H9 (cell line): ENCODE results near the gene ZNF283. TPM values are rescaled to one million over a fixed set of nuclear protein-coding genes. Genes with fewer than 3 reads are reported as not detected.

Source experiments
- DNase-seq: peaks from one replicate; pipeline ENCODE4 v3.0.0-alpha.2; 2017
- H2AFZ ChIP-seq: one replicate; pipeline ENCODE4 v1.6.1; 2013; ENCODE audit warnings: mild to moderate bottlenecking, low read length, control low read depth, moderate library complexity
- H2AK5ac ChIP-seq: 2 replicates; pipeline ENCODE4 v1.6.1; 2013; ENCODE audit warnings: low read length, control low read depth, mixed read lengths; ENCODE audit not compliant: insufficient read length
- H2BK120ac ChIP-seq: one replicate; pipeline ENCODE4 v1.6.1; 2013; ENCODE audit warnings: low read depth, mild to moderate bottlenecking, low read length, control low read depth, inconsistent platforms; ENCODE audit not compliant: poor library complexity, severe bottlenecking
- H2BK12ac ChIP-seq: 2 replicates; pipeline ENCODE4 v1.6.1; 2013; ENCODE audit warnings: low read length, control low read depth, mixed read lengths, low read depth; ENCODE audit not compliant: insufficient read length
- H2BK15ac ChIP-seq: 2 replicates; pipeline ENCODE4 v1.6.1; 2013; ENCODE audit warnings: low read depth, low read length, control low read depth
- H2BK20ac ChIP-seq: one replicate; pipeline ENCODE4 v1.6.1; 2013; ENCODE audit warnings: low read depth, mild to moderate bottlenecking, low read length, control low read depth, inconsistent platforms; ENCODE audit not compliant: poor library complexity, severe bottlenecking
- H2BK5ac ChIP-seq: 2 replicates; pipeline ENCODE4 v1.6.1; 2013; ENCODE audit warnings: low read length, control low read depth, mixed read lengths; ENCODE audit not compliant: insufficient read length
- H3K14ac ChIP-seq: 2 replicates; pipeline ENCODE4 v1.6.1; 2013; ENCODE audit warnings: low read length, control low read depth; ENCODE audit not compliant: insufficient read depth
- H3K18ac ChIP-seq: 2 replicates; pipeline ENCODE4 v1.6.1; 2013; ENCODE audit warnings: low read depth, mild to moderate bottlenecking, mixed read lengths, low read length, control low read depth; ENCODE audit not compliant: insufficient read length
- H3K23ac ChIP-seq: 2 replicates; pipeline ENCODE4 v1.6.1; 2013; ENCODE audit warnings: low read length, control low read depth, mixed read lengths, low read depth; ENCODE audit not compliant: insufficient read length
- H3K23me2 ChIP-seq: 2 replicates; pipeline ENCODE4 v1.6.1; 2013; ENCODE audit warnings: low read depth, mild to moderate bottlenecking, mixed read lengths, low read length, control low read depth; ENCODE audit not compliant: insufficient read length, poor library complexity, severe bottlenecking
- H3K27ac ChIP-seq: 2 replicates; pipeline ENCODE4 v1.5.1; 2013; ENCODE audit warnings: low read length, control low read depth, mixed read lengths, low read depth; ENCODE audit not compliant: insufficient read length
- H3K27me3 ChIP-seq: 2 replicates; pipeline ENCODE4 v1.6.1; 2013; ENCODE audit warnings: low read length, control low read depth, inconsistent platforms; ENCODE audit not compliant: insufficient read depth
- H3K4ac ChIP-seq: 2 replicates; pipeline ENCODE4 v1.6.1; 2013; ENCODE audit warnings: low read depth, mild to moderate bottlenecking, control low read depth, inconsistent platforms, low read length, moderate library complexity
- H3K4me1 ChIP-seq: 2 replicates; pipeline ENCODE4 v1.6.1; 2013; ENCODE audit warnings: low read length, control low read depth, inconsistent platforms; ENCODE audit not compliant: insufficient read depth
- H3K4me2 ChIP-seq: 2 replicates; pipeline ENCODE4 v1.6.1; 2013; ENCODE audit warnings: low read length, control low read depth, mixed read lengths; ENCODE audit not compliant: insufficient read length, insufficient read depth
- H3K56ac ChIP-seq: 2 replicates; pipeline ENCODE4 v1.6.1; 2013; ENCODE audit warnings: low read depth, mild to moderate bottlenecking, mixed read lengths, low read length, control low read depth; ENCODE audit not compliant: insufficient read length
- H3K79me1 ChIP-seq: 2 replicates; pipeline ENCODE4 v1.6.1; 2013; ENCODE audit warnings: low read depth, mild to moderate bottlenecking, moderate library complexity, low read length, control low read depth, inconsistent platforms; ENCODE audit not compliant: insufficient read depth, poor library complexity, severe bottlenecking
- H3K79me2 ChIP-seq: 2 replicates; pipeline ENCODE4 v1.6.1; 2013; ENCODE audit warnings: low read length, control low read depth, inconsistent platforms; ENCODE audit not compliant: insufficient read depth
- H3K9ac ChIP-seq: 2 replicates; pipeline ENCODE4 v1.6.1; 2013; ENCODE audit warnings: low read length, control low read depth, mixed read lengths; ENCODE audit not compliant: insufficient read length; ENCODE audit errors: extremely low read depth
- H3K9me3 ChIP-seq: one replicate; pipeline ENCODE4 v1.6.1; 2013; ENCODE audit warnings: low read depth, low read length, inconsistent platforms; ENCODE audit not compliant: control insufficient read depth
- H3T11ph ChIP-seq: one replicate; pipeline ENCODE4 v1.6.1; 2013; ENCODE audit warnings: mild to moderate bottlenecking, low read length, control low read depth, inconsistent platforms
- H4K20me1 ChIP-seq: one replicate; pipeline ENCODE4 v1.6.1; 2013; ENCODE audit not compliant: control insufficient read depth, insufficient read length, insufficient read depth
- H4K5ac ChIP-seq: 2 replicates; pipeline ENCODE4 v1.6.1; 2013; ENCODE audit warnings: low read depth, mild to moderate bottlenecking, mixed read lengths, low read length, control low read depth; ENCODE audit not compliant: insufficient read length
- H4K8ac ChIP-seq: replicated peaks from 2 replicates; pipeline ENCODE4 v1.6.1; 2013; ENCODE audit warnings: low read length, control low read depth, mixed read lengths, low read depth; ENCODE audit not compliant: insufficient read length
- H4K91ac ChIP-seq: 2 replicates; pipeline ENCODE4 v1.6.1; 2013; ENCODE audit warnings: low read depth, mild to moderate bottlenecking, moderate library complexity, mixed read lengths, low read length, control low read depth; ENCODE audit not compliant: insufficient read length
- H3K27ac Mint-ChIP-seq, 3 experiments: 2 replicates in 2 of 3; 3 replicates in 1 of 3; pipeline ENCODE4 v1.8.0; 2020 to 2021; ENCODE audit warnings: mixed read lengths in 3 of 3, mild to moderate bottlenecking in 1 of 3, moderate library complexity in 1 of 3
- H3K27me3 Mint-ChIP-seq: 2 replicates; pipeline ENCODE4 v1.8.0; 2021; ENCODE audit warnings: low read depth, mild to moderate bottlenecking, moderate library complexity, mixed read lengths
- H3K36me3 Mint-ChIP-seq, 3 experiments: 2 replicates in 2 of 3; 3 replicates in 1 of 3; pipeline ENCODE4 v1.8.0; 2020 to 2021; ENCODE audit warnings: low read depth in 3 of 3, mixed read lengths in 3 of 3; ENCODE audit not compliant: insufficient read depth in 1 of 3
- H3K4me1 Mint-ChIP-seq, 2 experiments: 2 replicates each; pipeline ENCODE4 v1.8.0; 2020; ENCODE audit warnings: mixed read lengths in 2 of 2
- H3K4me3 Mint-ChIP-seq, 2 experiments: 2 replicates in 1 of 2; 3 replicates in 1 of 2; pipeline ENCODE4 v1.8.0; 2020 to 2021; ENCODE audit warnings: mild to moderate bottlenecking in 2 of 2, mixed read lengths in 2 of 2, moderate library complexity in 1 of 2
- H3K9me3 Mint-ChIP-seq, 2 experiments: 2 replicates in 1 of 2; 3 replicates in 1 of 2; pipeline ENCODE4 v1.8.0; 2020; ENCODE audit warnings: mild to moderate bottlenecking in 2 of 2, mixed read lengths in 2 of 2, moderate library complexity in 1 of 2
- CTCF ChIP-seq: fragments of 200-600 bp; sonication (generic); conservative IDR thresholded peaks from 3 replicates; pipeline ENCODE4 v1.8.0; 2021; ENCODE audit warnings: antibody characterized with exemption, mild to moderate bottlenecking
- WGBS: extraction: QIAGEN DNeasy Blood & Tissue Kit; methylation state at CpG from one replicate; pipeline ENCODE4 v1.1.7; 2013; ENCODE audit warnings: missing lambda C conversion rate, low lambda C conversion rate, mixed read lengths; ENCODE audit not compliant: insufficient read length; ENCODE audit errors: extremely low coverage; 5-methylcytosine and 5-hydroxymethylcytosine counted together
- total RNA-seq: library from RNA; stranded (reverse); gene quantifications from 2 replicates; pipeline ENCODE4 v1.2.1, GENCODE V29; 2021

ZNF283 gene
- total RNA-seq, 1 experiment from 2014 or later: 10.4 TPM

GRCh38 chr19:43883864-43884263 lies 56.7 kb downstream of the ZNF283 start, which contains the start of gene ZNF404:
Gene ZNF404, minus strand, starts transcription at chr19:43883964.
- no peak within 1 kb of the TSS for H3K4me2 ChIP-seq
- peaks cover 19 to 56% (median 46%) of the 10 kb centered on the region in 3 experiments for H3K36me3 Mint-ChIP-seq
- H3K27me3 Mint-ChIP-seq: peaks cover 1% of the 10 kb centered on the region
- no peak within 1 kb of the TSS for H4K5ac ChIP-seq
- H3K4me3 Mint-ChIP-seq: no peak within 1 kb of the TSS
- no peaks in the 10 kb centered on the region for H3K27me3 ChIP-seq
- peaks cover 83 to 88% of the 10 kb centered on the region in 2 experiments for H3K9me3 Mint-ChIP-seq
- H3K27ac Mint-ChIP-seq: no peak within 1 kb of the TSS
- no peak within 1 kb of the TSS for H2AK5ac ChIP-seq
- no peak within 1 kb of the TSS for H2BK20ac ChIP-seq
- H3K14ac ChIP-seq: no peak within 1 kb of the TSS
- no peak for TF ChIP-seq CTCF
- no peak within 1 kb of the TSS for H2BK5ac ChIP-seq
- peaks cover 35% of the 10 kb centered on the region for H3K9me3 ChIP-seq
- H4K8ac ChIP-seq: no peak within 1 kb of the TSS
- H3K23me2 ChIP-seq: no peaks in the 10 kb centered on the region
- H3K4ac ChIP-seq: no peak within 1 kb of the TSS
- H3K27ac ChIP-seq: no peak within 1 kb of the TSS
- no peak within 1 kb of the TSS for H2BK12ac ChIP-seq
- H3K56ac ChIP-seq: no peak within 1 kb of the TSS
- no CpG with 5 or more reads among the region's 2 CpGs for WGBS
- H3T11ph ChIP-seq: no peak within 1 kb of the TSS
- DNase-seq: no peak
- no peaks in the 10 kb centered on the region for H4K20me1 ChIP-seq
- H3K4me1 ChIP-seq: no peaks in the 10 kb centered on the region
- no peak within 1 kb of the TSS for H2AFZ ChIP-seq
- H3K23ac ChIP-seq: no peak within 1 kb of the TSS
- H2BK120ac ChIP-seq: no peak within 1 kb of the TSS
- H2BK15ac ChIP-seq: no peak within 1 kb of the TSS
- H3K4me1 Mint-ChIP-seq: no peaks in the 10 kb centered on the region
- no peak within 1 kb of the TSS for H3K9ac ChIP-seq
- H3K79me1 ChIP-seq: no peaks in the 10 kb centered on the region
- H3K18ac ChIP-seq: no peak within 1 kb of the TSS
- no peak within 1 kb of the TSS for H4K91ac ChIP-seq
- H3K79me2 ChIP-seq: no peaks in the 10 kb centered on the region
